MM.1S (cell line): Measurements from ENCODE around the gene PI4KB.

Experiments
- EZH2 ChIP-seq: fragments of 300-600 bp; sonication (generic); optimal IDR thresholded peaks from 2 replicates; pipeline ENCODE3; 2017; ENCODE audit warnings: low read depth, mild to moderate bottlenecking, antibody characterized with exemption, low read length, mixed read lengths
- TF ChIP-seq, protein P1 (sequence below): fragments of 300-600 bp; sonication (generic); IDR thresholded peaks from 2 replicates; pipeline ENCODE4 v1.5.1; 2016; ENCODE audit warnings: antibody characterized with exemption, low read length, mixed read lengths

DNA sequence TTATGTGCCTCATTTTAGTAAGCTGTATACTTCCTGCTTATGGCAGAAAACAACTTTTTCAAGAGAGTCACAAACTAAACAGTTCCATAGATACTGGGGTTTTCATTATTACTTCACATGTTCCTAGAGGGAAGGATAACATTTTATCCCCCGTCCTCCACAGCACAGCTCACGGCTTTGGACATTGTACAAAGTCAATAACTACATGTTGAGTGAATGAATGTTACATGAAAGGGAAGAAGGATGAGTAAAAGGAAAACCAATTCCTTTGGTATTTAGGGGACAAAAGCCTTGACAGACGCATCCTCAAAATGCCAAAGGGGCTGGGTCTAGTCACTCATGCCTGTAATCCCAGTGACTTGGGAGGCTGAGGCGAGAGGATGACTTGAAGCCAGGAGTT, 14.8 kb downstream of the PI4KB start:
- TF ChIP-seq, protein P1, sequence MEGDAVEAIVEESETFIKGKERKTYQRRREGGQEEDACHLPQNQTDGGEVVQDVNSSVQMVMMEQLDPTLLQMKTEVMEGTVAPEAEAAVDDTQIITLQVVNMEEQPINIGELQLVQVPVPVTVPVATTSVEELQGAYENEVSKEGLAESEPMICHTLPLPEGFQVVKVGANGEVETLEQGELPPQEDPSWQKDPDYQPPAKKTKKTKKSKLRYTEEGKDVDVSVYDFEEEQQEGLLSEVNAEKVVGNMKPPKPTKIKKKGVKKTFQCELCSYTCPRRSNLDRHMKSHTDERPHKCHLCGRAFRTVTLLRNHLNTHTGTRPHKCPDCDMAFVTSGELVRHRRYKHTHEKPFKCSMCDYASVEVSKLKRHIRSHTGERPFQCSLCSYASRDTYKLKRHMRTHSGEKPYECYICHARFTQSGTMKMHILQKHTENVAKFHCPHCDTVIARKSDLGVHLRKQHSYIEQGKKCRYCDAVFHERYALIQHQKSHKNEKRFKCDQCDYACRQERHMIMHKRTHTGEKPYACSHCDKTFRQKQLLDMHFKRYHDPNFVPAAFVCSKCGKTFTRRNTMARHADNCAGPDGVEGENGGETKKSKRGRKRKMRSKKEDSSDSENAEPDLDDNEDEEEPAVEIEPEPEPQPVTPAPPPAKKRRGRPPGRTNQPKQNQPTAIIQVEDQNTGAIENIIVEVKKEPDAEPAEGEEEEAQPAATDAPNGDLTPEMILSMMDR, result no peak
- no peak for TF ChIP-seq EZH2
